ENCODE data around the gene GPR55.

DNA sequence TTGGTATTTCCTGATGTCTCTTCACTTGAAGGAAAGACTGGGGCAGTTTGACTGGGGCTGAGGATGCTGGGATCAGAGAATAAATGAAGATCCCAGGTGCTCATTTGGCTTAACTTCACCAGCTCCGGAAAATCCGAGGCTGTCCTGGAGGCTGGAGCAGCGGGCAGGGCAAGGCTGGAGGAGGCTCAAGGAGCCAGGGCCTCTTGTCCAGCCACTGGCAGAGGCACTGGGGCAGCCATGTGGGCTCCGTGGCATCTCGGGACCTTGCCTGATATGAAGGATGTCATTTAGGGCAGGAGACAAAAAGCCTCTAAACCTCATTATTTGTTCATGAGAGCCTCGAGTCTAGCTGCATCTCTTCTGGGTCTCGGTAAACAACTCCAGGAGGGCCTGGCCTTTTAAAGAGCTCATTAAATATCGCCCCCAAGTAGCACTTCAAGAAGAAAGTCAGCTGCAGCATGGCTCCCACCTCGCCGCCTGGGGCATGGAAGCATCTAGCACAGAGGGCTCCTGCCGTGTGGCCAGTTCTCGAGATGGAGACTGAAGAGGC, 13.5 kb upstream of the GPR55 start:
- no peak for TF ChIP-seq CTCF (IDR thresholded peaks at IDR 0.05)
- TF ChIP-seq EZH2 (IDR thresholded peaks at IDR 0.05; ENCODE audit: borderline replicate concordance, insufficient read depth, low read depth, low read length, poor library complexity, severe bottlenecking) = no peak

Data from B cell (primary cell).